A204.1 (cell line): ENCODE measurements around the gene ROBO3.

Experiments
- FAIRE-seq: peaks from 2 replicates; lab custom pipeline; 2012; peaks lifted over from hg19 to GRCh38; lab: Jason Lieb, UNC

The ROBO3 gene

DNA sequence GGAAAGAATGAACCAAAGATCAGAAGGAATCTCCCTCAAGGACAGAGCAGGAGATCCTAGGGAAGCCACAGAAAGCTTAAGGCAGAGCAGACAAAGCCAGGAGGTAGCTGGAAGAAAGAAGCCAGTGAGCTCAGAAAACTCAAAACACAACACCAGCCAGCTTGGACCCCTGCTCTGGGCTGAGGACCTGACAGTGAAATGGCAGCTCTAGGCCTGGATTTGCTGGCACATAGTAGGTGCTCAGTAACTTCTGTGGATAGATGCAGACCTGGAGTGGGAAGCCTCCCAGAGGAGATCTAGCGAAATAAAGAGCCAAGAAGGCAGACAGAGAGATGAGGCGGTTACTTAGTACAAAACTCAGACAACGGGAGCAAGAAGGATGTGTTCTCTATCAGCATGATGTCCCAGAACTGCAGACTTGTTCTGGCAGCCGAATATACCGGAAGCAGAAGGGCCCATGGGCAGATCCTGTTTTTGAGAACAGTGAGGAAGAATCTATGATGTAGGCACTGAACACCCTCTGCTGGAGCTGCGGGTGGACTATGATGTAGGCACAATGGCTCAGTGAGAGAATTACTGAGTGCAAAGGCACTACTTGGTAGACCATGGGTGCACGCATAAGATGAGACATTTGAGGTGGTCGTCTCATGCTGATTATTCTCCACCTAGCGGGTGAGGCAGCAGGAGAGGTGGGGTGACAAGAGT is 27.7 kb downstream of the ROBO3 start:
- FAIRE-seq = no peak

DNA sequence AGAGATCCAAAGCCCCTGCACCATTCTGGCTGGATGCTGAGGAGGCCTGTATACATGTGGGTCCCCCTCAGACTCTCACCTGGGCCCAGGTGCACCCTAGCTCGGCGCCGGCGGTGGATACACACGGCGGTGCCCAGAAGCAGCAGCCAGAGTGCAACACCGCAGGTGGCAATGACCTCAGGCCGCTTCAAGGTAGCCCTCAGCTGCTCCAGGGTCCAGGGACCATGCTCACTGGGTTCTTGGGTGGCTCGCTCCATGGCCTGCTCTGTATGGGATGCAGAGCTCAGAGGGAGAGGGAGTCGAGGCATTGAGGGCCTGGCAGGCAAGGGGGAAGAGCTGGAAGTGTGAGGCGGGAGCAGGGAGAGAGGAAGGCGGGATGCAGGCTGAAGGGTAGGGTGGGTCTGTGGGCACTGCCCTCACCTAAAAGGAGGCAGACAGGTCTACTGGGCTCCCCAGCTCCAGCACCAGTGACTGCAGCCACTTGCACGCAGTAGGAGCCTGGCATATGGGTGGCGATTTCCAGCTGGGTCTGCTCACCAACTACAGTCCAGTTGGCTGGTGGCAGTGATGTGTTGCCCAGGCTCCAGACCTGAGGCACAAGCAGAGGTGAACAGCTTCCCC is 28.7 kb downstream of the ROBO3 start:
- no peak for FAIRE-seq

DNA sequence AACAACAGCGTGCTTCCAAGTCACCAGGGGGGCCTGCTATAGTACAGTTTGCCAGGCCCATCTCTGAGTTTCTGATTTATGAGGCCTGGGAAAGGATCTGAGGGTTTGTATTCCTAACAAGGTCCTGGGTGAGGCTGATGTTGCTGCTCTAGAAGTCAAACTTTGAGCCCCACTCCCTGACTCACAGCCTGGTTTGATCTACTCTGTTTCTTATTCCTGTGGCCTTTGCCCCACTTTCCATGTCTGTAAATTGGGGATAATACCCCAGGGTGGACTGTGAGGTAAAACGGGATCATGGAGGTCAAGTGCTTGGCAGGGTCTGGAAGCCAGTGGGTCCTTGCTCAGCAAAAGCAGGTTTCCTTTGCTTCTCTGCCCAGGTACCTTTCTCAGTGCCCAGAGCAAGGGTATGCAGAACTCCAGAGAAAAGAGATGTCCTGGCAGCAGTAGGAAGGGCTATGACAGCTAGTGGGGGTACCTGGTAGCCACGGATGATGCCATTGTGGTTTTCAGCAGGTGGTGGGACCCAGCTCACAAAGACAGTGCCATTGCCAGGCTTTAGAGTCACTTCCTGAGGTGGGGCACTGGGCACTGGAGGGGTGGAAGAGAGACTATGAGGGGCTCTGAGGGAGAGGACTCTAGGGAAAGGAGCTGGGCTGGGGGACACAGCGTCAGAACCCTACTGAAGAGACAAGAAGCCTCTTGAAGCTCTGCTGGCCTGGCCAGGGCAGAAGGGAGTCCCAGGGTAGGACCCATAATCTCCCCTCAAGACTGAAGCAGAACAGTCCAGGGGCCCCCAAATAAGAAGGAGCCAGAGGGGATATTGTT is 29.6 kb downstream of the ROBO3 start:
- FAIRE-seq = no peak

DNA sequence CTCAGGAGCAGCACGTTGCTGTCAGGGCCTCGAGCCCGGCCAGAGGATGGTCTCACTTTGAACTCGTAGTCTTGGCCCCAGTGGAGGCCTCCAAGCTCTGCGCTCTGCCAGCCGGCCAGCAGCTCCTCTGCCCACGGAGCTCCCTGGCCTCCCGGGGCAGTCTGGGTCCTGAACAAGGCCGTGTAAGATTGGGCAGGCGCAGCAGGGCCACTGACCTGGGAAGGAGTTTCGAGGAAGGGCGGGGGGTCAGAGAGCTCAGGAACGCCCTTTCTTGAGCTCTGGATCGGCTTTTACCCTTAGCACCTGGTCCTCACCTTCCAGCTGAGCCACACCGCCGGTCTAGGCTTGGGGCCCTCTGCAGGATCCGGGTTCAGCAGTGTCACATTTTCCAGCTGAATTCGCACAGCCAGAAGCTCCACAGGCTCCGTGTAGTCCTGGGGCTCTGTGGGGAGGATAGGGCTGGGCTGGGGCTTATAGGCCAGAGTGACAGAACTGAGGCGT is 30.3 kb downstream of the ROBO3 start:
- no peak for FAIRE-seq

DNA sequence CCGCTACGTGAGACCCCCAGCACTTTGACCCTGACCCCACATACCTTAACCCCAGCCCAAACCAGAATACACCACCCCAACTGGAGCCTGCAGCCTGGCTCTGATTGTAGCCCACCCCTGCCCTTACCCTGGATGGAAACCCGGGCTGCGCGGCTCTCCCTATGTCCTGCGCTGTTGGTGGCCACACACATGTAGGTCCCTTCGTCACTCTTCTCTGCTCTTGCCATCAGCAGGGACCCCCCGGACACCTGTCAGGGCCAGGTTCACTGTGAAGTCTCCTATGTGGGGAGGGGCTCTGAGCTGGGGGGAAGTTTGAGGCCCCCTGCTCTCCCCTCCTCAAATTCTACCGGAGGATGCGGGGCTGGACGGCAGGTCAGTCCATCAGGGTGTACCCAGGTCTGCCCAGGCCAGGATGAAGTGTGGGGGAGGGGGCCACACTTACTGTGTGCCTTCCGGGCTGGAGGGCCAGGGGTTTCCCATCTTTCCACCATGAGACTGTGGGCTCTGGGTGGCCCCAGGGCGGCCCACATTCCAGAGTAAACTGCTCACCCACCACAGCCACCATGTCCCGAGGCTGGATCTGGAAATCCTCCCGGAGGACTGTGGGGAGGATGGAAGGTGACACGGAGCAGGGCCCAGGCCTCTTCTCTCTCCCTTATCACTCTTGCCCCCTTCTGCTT is 31.0 kb downstream of the ROBO3 start:
- no peak for FAIRE-seq

DNA sequence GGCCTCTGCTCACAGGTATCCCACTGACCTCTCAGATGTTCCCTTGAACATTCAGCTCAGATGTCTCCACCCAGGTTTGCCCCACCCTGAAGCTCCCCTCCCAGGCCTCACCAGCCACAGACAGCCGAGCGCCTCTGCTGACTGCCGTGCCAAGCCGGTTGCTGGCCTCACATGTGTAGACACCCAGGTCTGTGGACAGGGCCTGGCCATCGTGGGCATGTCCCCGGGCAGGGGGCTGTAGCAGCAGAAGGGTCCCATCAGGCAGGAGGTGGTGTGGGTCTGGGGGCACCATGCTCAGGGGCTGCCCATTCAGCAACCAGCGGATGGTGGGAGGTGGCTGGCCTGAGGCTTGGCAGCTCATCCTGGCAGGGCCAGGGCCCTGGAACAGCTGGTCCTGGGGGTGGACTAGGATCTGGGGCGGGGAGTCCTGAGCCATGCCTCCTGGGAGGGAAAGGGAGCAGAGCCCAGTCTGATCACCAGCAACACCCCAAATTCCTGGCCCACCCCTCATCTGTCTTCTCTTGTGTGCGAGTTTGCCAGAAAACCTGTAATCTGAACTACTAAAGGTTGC is 31.7 kb downstream of the ROBO3 start:
- no peak for FAIRE-seq

DNA sequence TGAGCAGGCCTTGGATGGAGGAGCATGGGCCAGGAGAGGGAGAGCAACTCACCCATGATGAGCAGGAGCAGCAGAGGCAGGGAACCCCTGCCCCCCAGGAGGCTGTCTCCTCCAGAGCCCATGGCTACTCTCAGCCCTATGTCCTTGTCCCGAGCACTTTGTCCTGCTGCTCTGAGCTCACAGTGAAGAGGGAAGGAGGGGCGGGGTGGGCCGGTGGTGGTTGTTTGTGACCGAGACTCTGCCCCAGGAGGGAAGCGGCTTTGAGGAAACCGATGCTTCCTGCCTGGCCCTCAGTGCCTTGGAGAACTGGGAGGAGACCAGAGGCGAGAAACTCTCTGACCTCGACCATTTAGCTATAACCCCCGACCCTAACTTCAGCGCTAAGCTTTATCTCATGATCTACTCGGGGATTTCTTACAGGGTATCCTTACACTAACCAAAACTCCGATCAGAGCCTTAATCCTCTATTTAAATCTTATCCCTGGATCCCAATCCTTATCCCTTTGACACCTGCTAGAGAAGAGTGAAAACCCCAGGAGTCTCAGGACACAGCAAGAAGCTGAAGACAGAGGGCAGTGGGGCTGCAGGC is 32.5 kb downstream of the ROBO3 start, which contains the start of gene ROBO4:
Gene ROBO4 (minus strand): TSS at position 192 of the 589 bp plus-strand sequence. CDS start 70 bp downstream, at position 122.
- no peak for FAIRE-seq

DNA sequence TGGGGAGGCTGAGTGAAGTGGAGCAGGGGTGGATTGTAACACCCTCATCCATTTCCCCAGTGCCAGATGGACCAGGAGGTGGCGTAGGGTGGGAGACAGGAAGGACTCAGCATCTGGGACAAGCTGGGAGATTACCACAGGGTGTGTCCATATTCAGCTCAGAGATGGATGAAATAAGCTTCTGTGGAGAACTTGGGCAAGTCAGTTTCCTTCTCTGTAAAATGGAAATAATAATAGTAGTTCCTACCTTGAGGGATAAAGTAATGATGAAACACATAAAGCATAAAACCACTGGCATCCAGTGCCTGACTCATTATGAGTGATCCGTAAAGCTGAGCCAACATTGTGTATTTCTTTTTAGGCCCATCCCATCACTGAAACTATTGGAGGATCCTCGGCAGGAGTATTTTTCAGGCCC is 33.0 kb downstream of the ROBO3 start:
- FAIRE-seq = no peak

DNA sequence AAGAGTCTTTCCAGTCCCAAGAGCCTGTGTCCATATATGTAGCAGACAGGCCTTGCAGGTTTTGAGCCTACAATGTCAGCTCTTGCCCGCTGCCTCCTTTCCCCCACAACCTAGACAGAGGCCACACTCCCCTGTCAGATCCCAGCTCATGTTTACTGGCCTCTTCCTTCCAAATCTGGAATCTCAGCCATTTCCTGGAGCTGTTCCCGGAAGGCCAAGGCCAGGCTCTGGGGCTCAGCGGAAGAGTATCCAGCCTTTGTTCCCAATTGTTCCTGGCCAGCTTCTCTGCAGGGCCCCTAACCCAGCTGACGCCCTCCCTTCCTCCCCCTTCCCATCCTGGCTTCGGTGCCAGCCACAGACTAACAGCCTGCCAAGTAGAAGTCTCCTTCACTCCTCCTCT is 33.5 kb downstream of the ROBO3 start:
- no peak for FAIRE-seq

DNA sequence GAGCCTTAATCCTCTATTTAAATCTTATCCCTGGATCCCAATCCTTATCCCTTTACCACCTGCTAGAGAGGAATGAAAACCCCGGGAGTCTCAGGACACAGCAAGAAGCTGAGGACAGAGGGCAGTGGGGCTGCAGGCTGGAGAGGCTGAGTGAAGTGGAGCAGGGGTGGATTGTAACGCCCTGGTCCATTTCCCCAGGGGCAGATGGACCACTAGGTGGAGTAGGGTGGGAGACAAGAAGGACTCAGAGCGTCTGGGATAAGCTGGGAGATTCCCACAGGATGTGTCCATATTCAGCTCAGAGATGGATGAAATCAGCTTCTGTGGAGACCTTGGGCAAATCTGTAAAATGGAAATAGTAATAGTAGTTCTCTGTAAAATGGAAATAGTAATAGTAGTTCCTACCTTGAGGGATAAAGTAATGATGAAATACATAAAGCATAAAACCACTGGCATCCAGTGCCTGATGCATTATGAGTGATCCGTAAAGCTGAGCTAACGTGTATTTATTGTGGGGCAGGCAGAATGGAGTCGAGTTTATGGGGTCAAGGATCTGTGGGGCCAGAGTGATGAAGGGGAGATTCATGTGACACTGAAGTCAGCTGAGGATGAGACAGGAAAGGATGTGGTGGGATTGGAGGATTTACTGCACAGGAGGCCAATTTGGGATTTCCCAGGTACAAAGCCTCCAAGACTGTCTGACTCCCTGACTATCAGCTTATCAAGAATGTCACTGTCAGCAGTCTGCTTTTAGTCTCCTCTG is 34.3 kb downstream of the ROBO3 start:
- no peak for FAIRE-seq

DNA sequence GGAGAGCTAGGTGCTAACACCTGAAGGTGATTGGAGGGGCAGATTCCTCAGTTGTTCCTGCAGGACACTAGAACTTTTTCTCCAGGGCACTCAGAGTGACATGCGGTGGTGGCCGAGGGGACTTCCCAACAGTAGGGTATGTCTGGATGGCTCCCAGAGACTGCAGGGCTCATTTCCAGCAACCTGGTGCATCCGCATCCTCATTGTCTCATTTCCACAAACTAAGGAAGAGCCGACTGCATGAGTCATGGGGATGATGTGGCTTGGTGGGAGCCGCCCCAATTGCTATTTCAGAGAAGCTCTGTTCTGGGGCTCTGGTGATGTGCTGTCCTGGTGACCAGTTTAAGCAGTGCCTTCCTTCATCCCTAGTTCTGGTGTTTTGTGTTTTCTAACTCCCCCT is 35.2 kb downstream of the ROBO3 start:
- FAIRE-seq = no peak

DNA sequence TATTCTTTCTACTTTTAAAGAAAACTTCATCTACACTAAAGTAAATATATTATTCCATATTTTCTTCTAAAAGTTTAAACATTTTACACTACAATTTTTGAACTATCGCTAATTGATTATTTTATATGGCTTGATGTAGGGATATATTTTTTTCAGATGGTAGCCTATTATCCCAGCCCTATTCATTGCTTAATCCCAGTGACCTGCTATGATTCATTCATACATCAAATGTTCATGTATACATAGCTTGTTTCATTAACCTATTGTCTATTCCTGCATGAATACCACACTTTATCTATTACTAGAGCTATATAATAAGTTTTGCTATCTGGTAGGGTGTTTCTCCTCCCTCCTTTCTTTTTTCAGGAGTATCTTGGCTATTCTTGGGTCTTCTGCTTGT is 37.4 kb downstream of the ROBO3 start:
- FAIRE-seq = no peak

DNA sequence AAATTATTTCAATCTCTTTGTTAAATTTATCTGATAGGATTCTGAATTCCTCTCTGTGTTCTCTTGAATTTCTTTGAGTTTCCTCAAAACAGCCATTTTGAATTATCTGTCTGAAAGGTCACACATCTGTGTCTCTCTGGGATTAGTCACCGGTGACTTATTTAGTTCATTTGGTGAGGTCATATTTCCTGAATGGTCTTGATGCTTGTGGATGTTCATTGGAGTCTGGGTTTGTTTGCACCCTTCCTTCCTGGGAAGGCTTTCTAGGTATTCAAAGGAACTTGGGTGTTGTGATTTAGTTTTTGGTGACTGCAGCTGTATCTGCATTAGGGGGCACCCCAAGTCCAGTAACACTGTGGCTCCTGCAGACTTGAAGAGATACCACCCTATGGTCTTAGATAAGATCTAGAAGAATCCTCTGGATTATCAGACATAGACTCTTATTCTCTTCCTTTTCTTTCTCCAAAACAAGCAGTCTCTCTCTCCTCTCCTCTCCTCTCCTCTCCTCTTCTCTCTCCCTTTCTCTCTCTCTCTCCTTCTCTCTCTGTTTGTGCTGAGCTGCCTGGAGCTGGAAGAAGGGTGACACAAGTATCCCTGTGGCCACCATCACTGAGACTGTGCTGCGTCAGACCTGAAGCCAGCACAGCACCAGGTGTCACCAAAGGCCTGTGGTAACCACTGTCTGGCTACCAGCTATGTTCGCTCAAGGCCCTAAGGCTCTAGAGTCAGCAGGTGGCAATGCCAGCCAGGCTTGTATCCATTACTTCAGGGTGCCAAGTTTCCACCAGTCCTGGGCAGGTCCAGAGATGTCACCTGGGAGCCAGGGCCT is 50.5 kb downstream of the ROBO3 start:
- no peak for FAIRE-seq

DNA sequence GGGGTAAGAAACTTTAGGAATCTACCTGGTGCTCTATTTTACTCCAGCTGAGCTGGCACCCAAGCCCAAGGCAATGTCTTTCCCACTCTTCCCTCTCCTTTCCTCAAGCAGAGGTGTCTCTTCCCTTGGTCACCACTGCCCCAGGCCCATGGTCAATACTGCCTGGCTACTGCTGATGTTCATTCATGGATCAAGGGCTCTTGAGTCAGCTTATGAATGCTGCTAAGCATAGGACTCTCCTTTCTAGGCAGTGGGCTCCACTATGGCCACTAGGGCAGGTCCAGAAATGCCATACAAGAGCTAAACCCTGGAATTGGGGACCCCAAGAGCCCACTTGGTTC is 51.1 kb downstream of the ROBO3 start:
- FAIRE-seq = no peak

DNA sequence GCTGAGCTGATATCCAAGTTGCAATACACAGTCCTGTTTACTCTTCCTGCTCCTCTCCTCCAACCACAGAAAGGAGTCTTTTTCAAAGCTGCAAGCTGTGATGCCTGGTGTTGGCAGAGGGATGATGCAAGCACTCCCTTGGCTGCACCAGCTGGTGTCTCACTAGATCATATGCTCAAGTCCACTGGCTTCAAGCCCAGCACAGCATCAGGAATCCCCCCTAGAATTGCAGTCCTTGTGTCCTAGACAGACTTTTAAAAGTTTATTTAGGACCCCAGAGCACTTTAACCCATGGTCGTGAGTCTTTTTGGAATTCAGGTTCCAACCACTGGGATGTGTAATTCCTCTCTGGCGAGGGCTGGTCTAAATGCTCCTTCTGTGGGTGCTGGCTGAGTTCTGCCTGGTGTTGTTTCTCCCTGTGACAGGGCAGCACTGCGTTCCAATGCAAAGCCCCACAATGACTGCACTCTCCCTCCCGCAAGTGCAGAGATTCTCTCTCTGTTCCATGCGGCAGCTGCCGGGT is 51.9 kb downstream of the ROBO3 start:
- no peak for FAIRE-seq

DNA sequence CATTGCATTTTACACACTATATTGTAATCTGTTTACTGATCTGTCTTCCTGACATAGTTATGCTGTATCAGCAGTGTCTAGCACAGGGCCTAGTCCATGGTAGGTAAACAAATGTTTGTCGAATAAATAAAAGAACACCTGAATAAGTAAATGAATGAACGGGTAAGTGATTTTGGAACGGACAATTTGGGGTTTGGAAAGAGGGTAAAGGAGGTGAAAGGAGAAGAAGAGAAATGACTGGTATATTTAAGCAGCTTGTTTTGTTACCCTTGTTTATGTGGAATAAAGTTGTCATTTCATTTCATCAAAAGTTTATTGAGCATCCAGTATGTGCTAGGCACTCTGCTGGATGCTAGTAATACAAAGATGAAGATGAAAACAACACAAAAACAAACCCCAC is 53.7 kb downstream of the ROBO3 start, which contains the start of gene HEPN1:
Gene HEPN1 (plus strand): TSS at position 301 of the 400 bp plus-strand sequence.
- FAIRE-seq = no peak

DNA sequence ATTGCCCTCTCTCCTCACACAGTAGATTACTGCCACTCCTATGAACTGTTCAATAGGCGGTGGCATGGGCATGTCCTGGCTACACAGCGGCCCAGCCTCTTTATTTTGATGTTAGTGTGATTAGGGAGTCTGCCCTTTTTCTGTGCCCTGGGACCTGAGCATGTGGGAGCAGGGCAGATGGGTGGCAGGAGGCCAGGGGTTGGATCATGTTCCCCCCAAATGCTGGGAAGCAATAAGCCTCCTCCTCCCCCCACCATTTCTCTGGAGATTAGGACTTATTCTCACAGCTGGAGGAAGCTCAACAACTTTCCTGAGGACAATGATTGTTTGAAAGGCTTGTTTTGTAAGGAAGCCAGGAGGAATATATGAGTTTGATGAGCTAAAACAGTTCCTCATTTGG is 54.7 kb downstream of the ROBO3 start:
- FAIRE-seq = no peak

DNA sequence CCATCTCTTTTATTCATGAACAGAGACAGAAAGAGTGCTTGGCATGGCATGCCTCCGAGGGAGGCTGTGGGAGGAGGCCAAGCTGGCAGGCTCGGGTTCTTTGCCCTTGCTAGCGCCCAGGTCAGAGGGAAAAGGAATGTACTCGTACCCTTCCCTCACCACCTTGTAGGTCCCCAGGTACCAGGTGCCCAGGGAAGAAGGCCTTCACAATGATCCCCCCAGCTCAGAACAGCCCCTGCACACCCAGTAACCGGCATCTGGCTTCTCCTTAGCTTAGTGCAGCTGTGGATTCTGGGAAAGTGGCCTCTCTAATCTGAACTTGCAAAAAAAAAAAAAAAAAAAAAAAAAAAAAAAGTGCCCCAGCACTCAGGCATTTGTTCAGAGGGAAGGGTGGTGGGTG is 55.1 kb downstream of the ROBO3 start:
- FAIRE-seq = no peak

DNA sequence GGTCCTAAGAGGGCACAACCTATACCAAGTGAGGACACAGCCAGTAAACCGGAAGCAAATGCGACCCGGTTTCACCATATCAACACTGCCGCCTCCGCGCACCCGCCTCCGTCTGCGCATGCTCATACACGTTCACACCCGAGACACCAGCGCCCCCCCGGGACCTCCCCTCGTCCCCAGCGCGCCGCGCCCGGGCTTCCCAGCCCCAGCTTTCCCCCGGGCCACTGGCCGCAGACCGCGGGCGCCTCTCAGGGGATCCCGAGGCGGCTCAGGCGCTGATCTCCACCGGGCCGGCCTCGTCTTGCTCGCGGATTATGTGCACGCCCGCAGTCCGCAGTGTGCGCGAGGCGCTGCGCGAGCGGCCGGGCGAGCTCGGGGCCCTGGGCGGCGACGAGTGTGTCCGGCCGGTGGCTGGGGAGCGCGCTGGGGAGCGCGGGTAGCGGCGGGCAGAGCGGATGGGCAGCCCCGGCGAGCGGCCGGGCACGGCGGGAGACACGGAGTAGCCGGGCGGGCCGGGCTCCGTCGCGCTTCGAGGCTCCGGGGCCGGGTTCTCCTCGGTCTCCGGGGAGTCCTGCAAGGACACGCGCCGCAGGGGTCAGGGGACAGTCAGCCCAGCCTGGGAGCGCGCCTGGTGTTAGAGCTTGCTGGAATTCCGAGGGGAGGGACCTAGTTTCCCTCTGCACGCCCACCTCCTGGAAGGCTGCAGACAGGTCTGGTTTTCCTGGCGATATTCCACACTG is 55.8 kb downstream of the ROBO3 start:
- FAIRE-seq = no peak
